NOMO-1 (cell line): Measurements from ENCODE around the gene CWC15.
"Not testable (repeated sequence)": the region's sequence is repeated elsewhere in the genome, so short reads cannot be mapped to it uniquely, and the experiment has no call there.

Source experiments
- DNase-seq, 2 experiments: peaks; one replicate each; lab custom pipeline; 2025; ENCODE audit not compliant: unreplicated experiment in 2 of 2; lab: John Stamatoyannopoulos, UW

Gene CWC15

GRCh38 chr11:94922321-94923003 lies 50.9 kb downstream of the CWC15 start:
- peak in 1 of 2 experiments; percentile 66 for DNase-seq

- no peak for DNase-seq
Measured at GRCh38 chr11:94920311-94920710, 53.0 kb downstream of the CWC15 start.

- DNase-seq, result not testable (repeated sequence)
Measured at GRCh38 chr11:94913718-94914394, 59.5 kb downstream of the CWC15 start.

- no peak for DNase-seq
Measured at GRCh38 chr11:94912806-94913205, 60.5 kb downstream of the CWC15 start.
